HG02571 (cell line): ENCODE measurements around the gene ATN1.
"Not testable (repeated sequence)": the region's sequence is repeated elsewhere in the genome, so short reads cannot be mapped to it uniquely, and the experiment has no call there.

Experiments
- ATAC-seq: cut with Tn5 transposase; IDR thresholded peaks from one replicate; pipeline ENCODE4 v1.9.1; 2021; ENCODE audit warnings: mild to moderate bottlenecking, moderate library complexity; ENCODE audit not compliant: unreplicated experiment

Gene ATN1

DNA sequence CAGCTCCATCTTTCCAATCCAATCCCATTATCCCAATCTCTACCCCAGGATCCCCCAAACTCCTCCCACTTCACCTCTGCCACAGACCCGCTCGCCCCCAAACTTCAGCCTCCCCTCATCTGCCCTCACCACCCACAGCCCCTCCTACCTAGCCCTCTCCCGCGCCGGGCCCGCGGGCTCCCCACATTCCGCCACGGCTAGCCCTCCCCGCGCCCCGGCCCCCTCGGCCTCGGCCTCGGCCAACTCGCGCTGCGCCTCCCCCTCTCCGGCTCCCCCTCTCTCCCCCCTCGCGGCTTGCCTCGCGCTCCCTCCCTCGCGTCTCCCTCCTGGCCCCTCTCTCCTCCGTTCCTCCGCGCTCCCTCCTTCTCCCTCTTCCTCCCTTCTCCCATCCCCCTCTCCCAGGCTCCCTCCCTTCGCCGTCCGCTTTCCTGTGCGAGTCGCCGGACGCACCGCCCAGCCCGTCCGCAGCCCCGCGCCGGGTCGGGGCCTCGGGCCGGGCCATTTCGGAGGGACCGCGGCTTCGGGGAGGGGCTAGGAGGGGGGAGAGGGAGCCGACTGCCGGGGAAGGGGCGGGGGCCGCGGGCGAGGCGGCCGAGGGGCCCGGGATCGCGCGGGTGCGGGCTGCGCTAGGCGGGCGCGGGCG, at the start of gene ATN1:
ATN1 (plus strand) TSS at position 581 of the 643 bp plus-strand sequence. CDS start 6,043 bp downstream, outside the sequence.
- ATAC-seq: no peak

- not testable (repeated sequence) for ATAC-seq
Measured at GRCh38 chr12:6879824-6880223, 47.9 kb upstream of the ATN1 start.

DNA sequence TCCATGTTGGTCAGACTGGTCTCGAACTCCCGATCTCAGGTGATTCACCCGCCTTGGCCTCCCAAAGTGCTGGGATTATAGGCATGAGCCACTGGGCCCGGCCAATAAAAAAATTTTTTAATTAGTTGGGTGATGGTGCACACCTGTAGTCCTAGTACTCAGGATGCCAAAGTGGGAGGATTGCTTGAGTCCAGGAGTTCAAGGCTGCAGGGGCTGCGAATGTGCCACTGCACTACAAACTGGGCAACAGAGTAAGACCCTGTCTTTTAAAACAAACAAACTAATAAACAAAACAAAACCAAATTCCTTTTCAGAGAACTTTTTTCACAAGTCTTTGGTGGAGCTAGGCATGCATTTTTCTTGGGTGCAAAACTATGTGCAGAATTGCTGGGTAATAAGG, 44.5 kb upstream of the ATN1 start:
- no peak for ATAC-seq

DNA sequence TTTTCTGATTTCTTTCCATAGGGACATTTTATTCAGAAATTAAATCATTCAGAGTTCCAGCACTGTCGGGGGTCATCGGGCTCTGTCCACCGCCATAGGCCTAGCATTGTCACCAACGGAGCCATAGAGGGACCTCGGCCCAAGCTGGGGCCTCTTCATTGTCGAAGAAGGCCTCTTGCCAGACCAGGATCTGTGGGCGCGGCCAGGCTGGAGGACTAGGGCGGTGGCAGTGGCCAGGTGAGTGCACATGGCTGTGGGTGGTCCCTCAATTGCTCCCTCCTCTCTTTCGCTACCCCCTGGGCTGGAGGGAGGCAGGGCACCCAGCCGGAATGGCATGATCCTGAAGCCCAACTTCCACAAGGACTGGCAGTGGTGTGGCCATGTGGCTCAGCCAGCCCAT, 44.1 kb upstream of the ATN1 start:
- ATAC-seq: no peak

DNA sequence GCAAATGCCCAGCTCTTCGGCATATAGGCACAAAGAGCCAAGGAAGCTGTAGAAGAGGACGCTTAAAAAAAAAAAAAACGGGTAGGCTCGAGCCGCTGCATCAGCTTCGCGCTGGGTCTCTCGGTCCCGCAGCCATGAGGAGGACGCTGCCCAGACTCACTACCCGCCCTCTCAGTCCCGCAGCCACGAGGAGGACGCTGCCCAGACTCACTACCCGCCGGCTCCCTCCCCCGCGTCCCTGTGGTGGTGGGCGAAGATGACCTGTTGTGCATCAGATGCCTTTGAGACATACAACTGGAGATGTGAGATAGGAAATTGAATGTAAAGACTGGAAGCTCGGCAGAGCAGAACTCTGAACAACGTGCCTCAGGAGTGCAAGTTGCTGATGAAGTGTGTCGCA, 43.2 kb upstream of the ATN1 start:
- ATAC-seq: no peak

DNA sequence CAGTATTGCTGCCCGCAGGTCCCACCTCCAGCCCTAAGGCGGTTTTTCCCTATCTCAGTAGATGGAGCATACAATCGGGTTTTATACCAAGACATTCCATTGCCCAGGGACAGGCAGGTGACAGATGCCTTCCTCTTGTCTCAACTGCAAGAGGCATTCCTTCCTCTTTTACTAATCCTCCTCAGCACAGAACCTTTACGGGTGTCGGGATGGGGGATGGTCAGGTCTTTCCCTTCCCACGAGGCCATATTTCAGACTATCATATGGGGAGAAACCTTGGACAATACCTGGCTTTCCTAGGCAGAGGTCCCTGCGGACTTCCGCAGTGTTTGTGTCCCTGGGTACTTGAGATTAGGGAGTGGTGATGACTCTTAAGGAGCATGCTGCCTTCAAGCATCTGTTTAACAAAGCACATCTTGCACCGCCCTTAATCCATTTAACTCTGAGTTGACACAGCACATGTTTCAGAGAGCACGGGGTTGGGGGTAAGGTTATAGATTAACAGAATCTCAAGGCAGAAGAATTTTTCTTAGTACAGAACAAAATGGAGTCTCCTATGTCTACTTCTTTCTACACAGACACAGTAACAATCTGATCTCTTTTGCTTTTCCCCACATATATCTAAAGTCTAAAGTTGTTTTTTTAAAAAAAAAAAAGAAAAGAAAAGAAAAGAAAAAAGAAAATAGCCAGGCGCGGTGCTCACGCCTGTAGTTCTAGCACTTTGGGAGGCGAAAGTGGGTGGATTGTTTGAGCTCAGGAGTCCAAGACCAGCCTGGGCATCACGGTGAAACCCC, 41.4 kb upstream of the ATN1 start:
- not testable (repeated sequence) for ATAC-seq

DNA sequence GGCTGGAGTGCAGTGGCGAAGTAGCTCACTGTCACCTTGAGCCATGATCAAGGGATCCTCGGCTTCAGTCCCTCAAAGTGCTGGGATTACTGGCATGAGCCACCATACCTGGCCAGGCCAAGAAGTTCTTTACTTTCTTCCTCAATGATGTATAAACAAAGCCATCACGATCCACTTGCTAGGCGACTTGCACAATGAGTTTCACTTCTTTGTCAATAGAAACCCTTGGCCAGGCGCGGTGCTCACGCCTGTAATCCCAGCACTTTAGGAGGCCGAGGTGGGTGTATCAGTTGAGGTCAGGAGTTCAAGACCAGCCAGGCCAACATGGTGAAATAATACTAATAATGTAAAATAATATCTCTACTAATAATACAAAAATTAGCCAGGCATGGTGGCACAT, 40.3 kb upstream of the ATN1 start:
- no peak for ATAC-seq

- ATAC-seq: no peak
Measured at GRCh38 chr12:6888360-6888759, 39.4 kb upstream of the ATN1 start.

DNA sequence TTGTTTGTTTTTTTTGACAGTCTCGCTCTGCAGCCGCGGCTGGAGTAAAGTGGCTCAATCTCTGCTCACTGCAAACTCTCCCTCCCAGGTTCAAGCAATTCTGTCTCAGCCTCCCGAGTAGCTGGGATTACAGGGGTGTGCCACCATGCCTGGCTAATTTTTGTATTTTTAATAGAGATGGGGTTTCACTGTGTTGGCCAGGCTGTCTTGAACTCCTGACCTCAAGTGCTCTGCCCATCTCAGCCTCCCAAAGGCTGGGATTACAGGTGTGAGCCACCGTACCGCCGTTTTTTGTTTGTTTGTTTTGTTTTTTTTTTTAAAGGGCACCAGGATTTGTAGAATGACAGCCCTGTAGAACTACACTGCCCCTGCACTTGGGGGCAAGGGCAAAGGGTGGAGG, 39.0 kb upstream of the ATN1 start:
- not testable (repeated sequence) for ATAC-seq

- not testable (repeated sequence) for ATAC-seq
Measured at GRCh38 chr12:6889775-6890573, 37.8 kb upstream of the ATN1 start.

- ATAC-seq: peak; percentile 91
Measured at GRCh38 chr12:6890789-6891645, 36.7 kb upstream of the ATN1 start.

- peak; percentile 4 for ATAC-seq
Measured at GRCh38 chr12:6891646-6892001, 36.1 kb upstream of the ATN1 start.

GRCh38 chr12:6892683-6893082, 35.1 kb upstream of the ATN1 start:
- ATAC-seq: not testable (repeated sequence)

DNA sequence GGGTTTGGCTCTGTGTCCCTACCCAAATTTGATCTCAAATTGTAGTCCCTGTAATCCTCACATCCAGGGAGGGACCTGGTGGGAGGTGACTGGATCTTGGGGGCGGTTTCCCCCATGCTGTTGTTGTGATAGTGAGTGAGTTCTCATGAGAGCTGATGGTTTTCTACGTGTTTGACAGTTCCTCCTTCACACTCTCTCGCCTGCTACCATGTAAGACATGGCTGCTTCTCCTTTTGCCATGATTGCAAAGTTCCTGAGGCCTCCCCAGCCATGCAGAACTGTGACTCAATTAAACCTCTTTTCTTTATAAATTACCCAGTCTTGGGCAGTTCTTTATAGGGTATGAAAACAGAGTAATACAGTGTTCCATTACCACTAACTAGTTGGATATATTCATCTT, 33.4 kb upstream of the ATN1 start:
- no peak for ATAC-seq

DNA sequence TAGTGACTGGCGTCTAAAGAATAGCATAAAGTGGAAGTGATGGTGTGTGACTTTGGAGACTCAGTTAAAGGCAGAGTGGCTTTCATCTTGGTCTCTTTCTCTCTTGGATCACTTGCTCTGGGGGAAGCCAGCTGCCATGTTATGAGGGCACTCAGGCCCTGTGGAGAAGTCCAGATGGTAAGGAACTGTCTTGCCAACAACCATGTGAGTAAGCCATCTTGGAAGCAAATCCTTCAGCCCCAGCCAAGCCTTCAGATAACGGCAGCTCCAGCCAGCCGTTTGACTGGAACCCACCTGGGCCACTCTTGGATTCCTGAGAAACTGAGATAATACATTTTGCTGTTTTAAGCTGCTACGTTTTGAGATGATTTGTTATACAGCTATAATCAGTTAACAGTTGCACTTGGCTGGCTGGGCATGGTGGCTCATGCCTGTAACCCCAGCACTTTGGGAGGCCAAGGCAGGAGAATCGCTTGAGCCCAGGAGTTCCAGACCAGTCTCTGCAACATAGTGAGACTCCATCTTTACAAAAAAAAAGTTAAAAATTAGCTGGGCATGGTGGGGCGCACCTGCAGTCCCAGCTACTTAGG, 30.8 kb upstream of the ATN1 start:
- no peak for ATAC-seq

- no peak for ATAC-seq
Measured at GRCh38 chr12:6899427-6899826, 28.3 kb upstream of the ATN1 start.

DNA sequence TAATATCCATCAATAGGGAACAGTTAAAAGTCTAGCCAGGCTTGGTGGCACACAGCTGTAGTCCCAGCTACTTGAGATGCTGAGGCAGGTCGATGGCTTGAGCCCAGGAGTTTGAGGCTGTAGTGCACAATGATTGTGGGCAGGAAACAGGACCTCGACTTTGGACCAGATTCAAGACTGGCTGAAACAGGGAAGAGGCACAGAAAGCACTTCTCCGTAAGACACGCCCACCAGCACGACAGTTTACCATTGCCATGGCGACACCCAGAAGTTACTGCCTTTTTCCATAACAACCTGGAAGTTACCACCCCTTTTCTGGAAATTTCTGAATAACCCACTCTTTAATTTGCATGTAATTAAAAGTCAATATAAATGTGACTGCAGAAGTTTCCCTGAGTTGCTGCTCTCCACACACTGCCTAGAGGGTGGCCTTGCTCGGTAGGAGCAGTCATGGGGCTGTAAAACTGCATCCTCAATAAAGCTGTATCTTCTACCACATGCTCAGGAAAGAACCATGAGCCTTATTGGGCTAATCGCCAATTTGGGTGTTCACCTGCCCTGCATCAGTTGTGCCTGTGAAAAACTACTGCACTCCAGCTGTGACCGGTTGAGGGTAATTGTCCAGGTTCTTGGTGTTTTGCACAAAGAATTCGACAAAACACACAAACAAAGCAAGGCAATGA, 27.8 kb upstream of the ATN1 start:
- ATAC-seq: no peak

- no peak for ATAC-seq
Measured at GRCh38 chr12:6902448-6902847, 25.3 kb upstream of the ATN1 start.

GRCh38 chr12:6903722-6904121, 24.0 kb upstream of the ATN1 start:
- no peak for ATAC-seq
